ENCODE measurements around the gene SEL1L3.

Gene SEL1L3

GRCh38 chr4:25788703-25789238, 74.0 kb downstream of the SEL1L3 start:
- no peak for DNase-seq (ENCODE audit: low spot score)

DNA sequence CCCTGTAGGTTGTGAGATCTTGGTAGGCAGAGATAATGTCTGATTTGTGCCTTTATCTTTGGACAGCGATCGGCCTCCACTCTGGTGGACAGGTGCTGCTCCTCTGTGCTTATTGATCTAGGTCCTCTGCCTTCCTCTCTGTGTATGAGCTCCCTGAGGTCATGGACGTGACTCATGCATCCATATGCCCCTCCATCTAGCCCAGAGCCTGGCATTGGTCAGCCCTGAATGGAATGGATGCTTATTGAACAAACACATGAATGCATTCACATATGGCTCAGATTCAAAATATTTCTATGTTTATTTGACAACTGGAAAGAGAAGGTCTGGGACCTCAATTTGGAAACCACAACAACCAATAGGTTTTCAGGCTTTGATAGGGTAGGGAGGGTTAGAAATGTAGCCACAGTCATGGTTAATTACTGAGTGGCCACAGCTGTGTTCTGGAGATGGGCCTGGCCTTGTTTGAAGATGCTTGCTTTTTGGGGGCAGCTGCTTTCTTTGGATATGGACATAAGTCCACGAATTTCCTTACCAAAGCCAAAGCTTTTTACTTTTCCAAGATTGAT, 76.2 kb downstream of the SEL1L3 start:
- no peak for DNase-seq (ENCODE audit: low spot score)

DNA sequence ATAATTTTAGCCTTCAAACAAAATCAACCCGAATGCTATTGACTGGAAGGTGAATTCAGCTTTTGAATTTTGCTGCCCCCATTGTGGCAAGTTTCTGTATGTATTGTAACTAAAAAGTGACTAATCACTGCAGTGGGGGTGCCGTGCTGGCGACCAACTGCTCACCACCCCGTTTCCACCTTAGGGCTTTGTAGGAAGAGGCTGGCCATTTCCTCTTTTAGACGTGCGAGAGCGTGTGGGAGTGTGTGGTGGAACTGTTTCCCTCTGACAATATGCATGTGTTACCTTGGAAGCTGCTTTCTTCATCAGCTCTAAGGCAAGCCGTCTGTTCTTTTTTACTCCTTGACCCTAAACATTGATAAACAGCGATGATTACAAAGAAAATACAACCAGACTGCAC, 78.8 kb downstream of the SEL1L3 start:
- no peak for DNase-seq (ENCODE audit: low spot score)

GRCh38 chr4:25783126-25783525, 79.7 kb downstream of the SEL1L3 start:
- DNase-seq (ENCODE audit: low spot score) = no peak

- no peak for DNase-seq (ENCODE audit: low spot score)
Measured at GRCh38 chr4:25782482-25782881, 80.3 kb downstream of the SEL1L3 start.

DNA sequence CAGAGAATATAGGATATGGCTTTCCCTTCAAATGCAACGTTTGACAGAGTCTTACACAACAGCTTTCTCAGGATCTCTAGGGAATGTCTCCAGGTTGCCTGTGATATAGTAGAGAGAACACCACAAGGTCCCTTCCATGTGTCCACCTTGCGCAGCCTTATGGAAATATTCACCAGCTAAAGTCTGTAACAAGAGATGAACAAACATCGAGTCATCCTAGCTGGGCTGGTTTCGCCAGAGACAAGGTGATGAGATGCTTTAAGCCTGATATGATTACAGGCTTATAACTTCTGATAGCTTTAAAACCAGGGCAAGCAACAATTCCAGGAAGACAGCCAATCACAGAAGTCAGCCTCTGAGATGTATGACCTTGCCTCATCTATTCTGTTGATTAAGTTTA, 83.8 kb downstream of the SEL1L3 start:
- no peak for DNase-seq (ENCODE audit: low spot score)

- no peak for DNase-seq (ENCODE audit: low spot score)
Measured at GRCh38 chr4:25776795-25777194, 86.0 kb downstream of the SEL1L3 start.

- no peak for DNase-seq (ENCODE audit: low spot score)
Measured at GRCh38 chr4:25775166-25775565, 87.6 kb downstream of the SEL1L3 start.

GRCh38 chr4:25773358-25773757, 89.4 kb downstream of the SEL1L3 start:
- no peak for DNase-seq (ENCODE audit: low spot score)

GRCh38 chr4:25771672-25772071, 91.1 kb downstream of the SEL1L3 start:
- DNase-seq (ENCODE audit: low spot score) = no peak

DNA sequence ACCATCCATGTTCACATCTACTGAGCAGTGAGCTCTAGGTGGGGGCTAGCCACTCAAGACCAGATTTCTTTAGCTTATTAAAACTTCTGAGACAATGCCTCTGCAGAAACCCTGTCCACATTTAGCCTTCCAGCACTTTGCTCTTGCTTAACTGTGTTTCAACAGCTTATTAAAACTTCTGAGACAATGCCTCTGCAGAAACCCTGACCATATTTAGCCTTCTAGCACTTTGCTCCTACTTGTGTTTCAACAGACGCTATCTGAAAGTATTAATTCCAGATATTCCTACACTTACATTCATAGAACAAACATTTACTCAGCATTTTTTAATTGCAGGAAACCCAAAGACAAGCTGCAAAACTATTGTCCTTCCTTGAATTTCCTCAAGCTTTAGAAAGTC, 91.9 kb downstream of the SEL1L3 start:
- DNase-seq (ENCODE audit: low spot score) = no peak

GRCh38 chr4:25769251-25769650, 93.5 kb downstream of the SEL1L3 start:
- DNase-seq (ENCODE audit: low spot score) = no peak

- peak; percentile 19 for DNase-seq (ENCODE audit: low spot score)
Measured at GRCh38 chr4:25767877-25768725, 94.7 kb downstream of the SEL1L3 start.

DNA sequence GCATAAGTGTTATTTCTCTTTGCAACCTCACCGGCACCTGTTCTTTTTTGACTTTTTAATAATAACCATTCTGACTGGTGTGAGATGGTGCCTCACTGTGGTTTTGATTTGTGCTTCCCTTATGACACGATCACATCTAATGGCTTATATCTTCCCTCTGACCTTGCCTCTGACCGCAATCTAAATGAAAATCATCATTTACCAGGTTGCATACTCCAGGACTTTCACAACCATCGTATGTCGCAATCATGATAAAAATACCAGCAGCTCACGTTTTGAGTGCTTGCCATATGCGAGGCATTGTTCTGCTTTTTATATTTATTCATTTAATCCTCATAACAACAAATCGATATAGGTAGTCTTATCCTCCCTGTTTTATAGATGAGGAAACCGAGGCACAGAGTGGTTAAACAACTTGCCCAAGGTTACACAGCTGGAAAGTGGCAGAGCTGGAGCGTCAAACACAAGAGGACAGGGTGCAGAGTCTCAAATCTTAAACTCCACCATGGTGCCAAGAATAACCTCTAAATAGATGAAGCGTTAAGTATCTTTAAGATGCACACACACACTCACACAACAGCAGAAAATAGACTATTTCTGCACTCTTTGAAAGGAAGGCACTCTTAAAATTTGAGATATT, 102.2 kb downstream of the SEL1L3 start:
- no peak for DNase-seq (ENCODE audit: low spot score)

GRCh38 chr4:25760048-25760447, 102.7 kb downstream of the SEL1L3 start:
- no peak for DNase-seq (ENCODE audit: low spot score)

- DNase-seq (ENCODE audit: low spot score) = no peak
Measured at GRCh38 chr4:25759101-25759500, 103.7 kb downstream of the SEL1L3 start.

DNA sequence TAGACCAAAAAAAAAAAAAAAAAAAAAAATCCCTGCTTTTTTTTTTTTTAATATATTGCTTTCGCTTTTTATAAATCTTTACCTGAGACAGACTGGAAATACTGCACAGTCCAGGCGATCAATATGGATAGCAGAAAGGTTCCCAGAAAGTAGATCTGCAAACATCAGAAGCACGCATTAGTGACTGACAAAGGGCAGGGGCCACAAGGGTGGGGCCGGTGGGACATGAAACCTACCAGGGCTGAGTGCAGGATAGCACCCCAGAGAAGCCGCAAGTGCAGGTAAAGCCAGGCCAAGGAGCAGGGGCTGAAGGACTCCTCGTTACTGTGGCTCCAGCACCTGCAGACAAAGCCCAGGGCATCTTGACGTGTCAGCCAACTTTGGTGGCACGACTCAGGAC, 105.3 kb downstream of the SEL1L3 start:
- DNase-seq (ENCODE audit: low spot score) = no peak

DNA sequence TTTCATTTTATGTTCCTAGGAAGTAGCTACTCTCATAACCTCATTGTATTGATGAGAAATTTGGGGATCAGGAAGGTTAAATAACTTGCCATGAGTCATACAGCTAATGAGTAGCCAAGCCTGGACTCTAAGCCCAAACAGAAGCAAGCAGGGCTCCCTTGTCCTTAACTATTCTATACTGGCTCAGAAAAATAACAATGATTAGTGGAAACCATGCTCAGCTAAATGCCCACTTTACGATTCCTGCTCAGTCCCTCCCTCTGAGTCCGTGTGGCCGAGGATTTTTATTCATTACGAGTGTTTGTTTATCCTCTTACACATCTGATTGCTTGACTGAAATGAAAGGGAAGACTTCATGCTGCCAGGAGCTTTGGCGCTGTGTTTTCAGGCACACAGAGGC, 106.3 kb downstream of the SEL1L3 start:
- no peak for DNase-seq (ENCODE audit: low spot score)

DNA sequence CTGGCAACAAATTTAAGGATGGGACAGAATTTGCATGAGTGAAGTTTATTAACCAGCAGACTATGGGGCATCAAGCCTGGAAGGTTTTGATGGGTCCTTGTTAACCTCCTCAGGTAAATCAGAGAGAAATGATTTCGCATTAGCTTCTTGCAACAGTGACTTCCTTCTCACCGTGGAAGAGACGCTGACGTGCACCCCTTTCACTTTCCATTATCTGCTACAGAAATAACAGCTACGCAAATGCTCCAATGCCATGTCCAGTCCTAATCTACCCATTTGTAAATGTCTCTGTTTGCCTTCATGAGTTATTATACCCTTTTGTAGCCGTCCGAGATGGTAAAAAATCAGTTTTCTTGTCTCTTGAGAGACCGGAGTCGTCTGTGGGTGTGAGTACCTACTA, 106.9 kb downstream of the SEL1L3 start:
- no peak for DNase-seq (ENCODE audit: low spot score)

DNA sequence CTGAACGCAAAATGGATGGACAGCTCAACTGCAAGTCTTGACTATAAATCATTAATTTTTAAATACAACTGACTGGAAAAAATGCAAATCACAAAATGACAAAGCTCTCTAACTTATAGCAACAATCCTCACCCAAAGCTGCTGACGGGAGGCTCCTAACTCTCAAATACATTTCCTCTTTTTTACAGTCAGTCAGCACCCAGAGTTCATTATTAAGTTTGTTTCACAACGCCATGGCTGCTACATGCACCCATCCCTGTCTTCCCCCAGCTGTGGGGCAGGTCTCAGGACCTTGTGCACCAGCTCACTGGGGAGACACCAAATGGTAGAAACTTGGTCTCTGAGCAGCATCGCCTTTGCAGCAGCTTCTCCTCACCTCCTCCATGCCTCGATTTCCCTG, 109.5 kb downstream of the SEL1L3 start:
- DNase-seq (ENCODE audit: low spot score) = no peak

DNA sequence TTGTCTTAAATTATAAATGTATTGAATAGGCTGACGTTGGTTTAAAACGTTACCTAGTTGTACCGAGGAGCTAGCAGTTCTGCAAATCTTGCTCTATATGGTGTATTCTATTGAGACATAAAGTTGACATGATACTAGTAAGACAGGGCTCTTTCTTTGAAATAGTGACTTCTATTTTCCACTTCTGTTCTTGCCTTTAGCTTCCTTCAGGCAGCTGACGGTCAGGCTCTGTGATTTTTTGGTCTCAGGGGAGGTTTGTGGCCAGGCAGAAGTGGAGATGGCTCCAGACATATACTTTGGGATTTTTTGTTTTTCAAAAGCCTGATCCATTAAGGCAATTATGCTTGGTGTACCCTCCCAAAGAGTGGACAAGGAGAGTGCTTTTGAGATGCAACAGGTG, 111.9 kb downstream of the SEL1L3 start:
- no peak for DNase-seq (ENCODE audit: low spot score)

GRCh38 chr4:25749150-25749794, 113.5 kb downstream of the SEL1L3 start:
- no peak for DNase-seq (ENCODE audit: low spot score)

DNA sequence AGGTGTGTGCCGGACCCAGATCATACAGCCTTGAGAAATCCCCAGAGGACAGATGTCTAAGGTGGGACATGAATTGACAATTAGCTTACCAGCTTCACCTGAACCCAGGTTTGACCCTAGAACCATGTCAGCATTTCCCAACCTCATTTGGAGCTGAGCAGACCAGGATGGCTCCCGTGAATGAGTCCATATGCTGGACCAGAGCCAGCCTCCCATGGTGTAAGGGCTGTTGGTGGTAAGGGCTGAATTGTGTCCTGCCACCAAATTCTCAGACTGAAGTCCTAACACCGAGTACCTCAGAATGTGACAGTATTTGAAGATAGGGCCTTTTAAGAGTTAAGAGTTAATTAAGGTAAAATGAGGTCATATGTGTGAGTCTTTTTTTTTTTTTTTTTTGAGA, 118.8 kb downstream of the SEL1L3 start:
- DNase-seq (ENCODE audit: low spot score) = no peak

Data from LoVo (cell line).